Left renal cortex interstitium (tissue), 4 donors: ENCODE results near the gene SLC13A4. TPM values are rescaled to one million over a fixed set of nuclear protein-coding genes. Genes with fewer than 3 reads are reported as not detected.

Experiments used
- polyA plus RNA-seq, 4 donors: library from polyadenylated mRNA; unstranded; fragments of 120-200 nt; gene quantifications; one replicate each; pipeline ENCODE4 v1.2.1, GENCODE V29; 2013; ENCODE audit not compliant: insufficient read length in 4 of 4

Gene SLC13A4
- polyA plus RNA-seq, 4 donors: 0.71 to 7.2 (median 3.6) TPM

Other genes starting within 250 kb of the SLC13A4 start
- 10 to 100 TPM; 29.2 to 35.7 (median 33.9) TPM for gene CNOT4, start 218.1 kb downstream of the SLC13A4 start, polyA plus RNA-seq
- 10 to 100 TPM; 66.7 to 79.4 (median 69.6) TPM for gene NUP205, start 170.3 kb downstream of the SLC13A4 start, polyA plus RNA-seq
- 10 to 100 TPM; 75.5 to 92.1 (median 82.1) TPM for gene STMP1, start 65.7 kb downstream of the SLC13A4 start, polyA plus RNA-seq
- under 1 TPM in 1 of 4 donors, not detected in 3; 0.19 TPM for gene FAM180A, start 20.6 kb upstream of the SLC13A4 start, polyA plus RNA-seq
- 100 to 1,000 TPM; 144 to 162 (median 154) TPM for gene MTPN, start 249.2 kb upstream of the SLC13A4 start, polyA plus RNA-seq